Right atrium auricular region (tissue), 2 donors: ENCODE measurements around the gene PPP1R10. TPM values are rescaled to one million over a fixed set of nuclear protein-coding genes. Genes with fewer than 3 reads are reported as not detected.
A peak's percentile ranks its signal among the peaks of the same experiment; 100 is the strongest.

Source experiments
- DNase-seq: peaks from one replicate; pipeline ENCODE4 v3.0.0-alpha.2; 2019; ENCODE audit warnings: low spot score
- H3K27ac ChIP-seq, 2 donors: fragments of 200-600 bp; sonication (generic); 1 replicate in 1 of 2; 2 replicates in 1 of 2; pipeline ENCODE4 v1.5.1; 2016 to 2019
- H3K27me3 ChIP-seq, 2 donors: fragments of 200-600 bp; sonication (generic); one replicate each; pipeline versions ENCODE4 v1.5.1 to v1.6.0; 2017 to 2019
- H3K36me3 ChIP-seq: fragments of 200-600 bp; sonication (generic); one replicate; pipeline ENCODE4 v1.5.1; 2016
- H3K4me1 ChIP-seq, 2 donors: fragments of 200-600 bp; sonication (generic); one replicate each; pipeline versions ENCODE4 v1.5.1 to v1.6.0; 2017 to 2019
- H3K4me3 ChIP-seq, 2 donors: fragments of 200-600 bp; sonication (generic); 1 replicate in 1 of 2; 2 replicates in 1 of 2; pipeline ENCODE4 v1.5.1; 2017 to 2019; ENCODE audit warnings: mild to moderate bottlenecking in 1 of 2, moderate library complexity in 1 of 2
- H3K9me3 ChIP-seq, 2 donors: fragments of 200-600 bp; sonication (generic); one replicate each; pipeline ENCODE4 v1.5.1; 2019
- CTCF ChIP-seq, 2 donors: fragments of 200-600 bp; sonication (generic); IDR thresholded peaks; one replicate each; pipeline ENCODE4 v1.5.1; 2019; ENCODE audit warnings: antibody characterized with exemption in 2 of 2
- microRNA counts, 2 donors: library from miRNA; unstranded; fragments of <30 nt; microRNA quantifications; one replicate each; lab custom pipeline; 2016 to 2017
- microRNA-seq, 2 donors: library from miRNA; unstranded; fragments of <30 nt; microRNA quantifications; one replicate each; pipeline ENCODE4, GENCODE V29; 2016 to 2017; ENCODE audit warnings: borderline number of aligned reads in 2 of 2, borderline replicate concordance in 1 of 2
- total RNA-seq, 2 donors: library from RNA; depleted of rRNA; stranded (reverse); fragments of >200 nt; gene quantifications; one replicate each; pipeline ENCODE4 v1.1.0, GENCODE V29; 2016

Gene PPP1R10
- total RNA-seq, 2 donors from 2014 or later = 18.4 to 20.6 TPM

GRCh38 chr6:30555816-30556065 is 61.3 kb downstream of the PPP1R10 start:
- DNase-seq = no peak
- Histone ChIP-seq H3K27me3 (no peaks in the 10 kb centered on the region), H3K36me3 (peaks cover 36% of the 10 kb centered on the region), H3K9me3 (no peaks in the 10 kb centered on the region), H3K4me1 (peaks cover 0 to 22% of the 10 kb centered on the region in 2 donors), H3K4me3 (peak overlapping the region; percentile 75 to 88), H3K27ac (peak overlapping the region; percentile 99)
- no peak for TF ChIP-seq CTCF (IDR thresholded peaks at IDR 0.05)

- DNase-seq = peak; percentile 65
- Histone ChIP-seq H3K4me1 (peaks cover 0 to 22% of the 10 kb centered on the region in 2 donors), H3K36me3 (peaks cover 40% of the 10 kb centered on the region)
Measured at GRCh38 chr6:30554962-30555815, 61.9 kb downstream of the PPP1R10 start.

GRCh38 chr6:30554404-30554803 is 62.6 kb downstream of the PPP1R10 start:
- Histone ChIP-seq H3K4me3 (no peak overlapping the region), H3K9me3 (no peaks in the 10 kb centered on the region), H3K27me3 (no peaks in the 10 kb centered on the region), H3K27ac (no peak overlapping the region), H3K4me1 (peaks cover 0 to 22% of the 10 kb centered on the region in 2 donors), H3K36me3 (peaks cover 46% of the 10 kb centered on the region)
- no peak for TF ChIP-seq CTCF (IDR thresholded peaks at IDR 0.05)
- DNase-seq = no peak

More at GRCh38 chr6:30554962-30555815, 61.9 kb downstream of the PPP1R10 start:
- H3K27me3 ChIP-seq = no peaks in the 10 kb centered on the region
- no peaks in the 10 kb centered on the region for H3K9me3 ChIP-seq
- peak overlapping the region; percentile 75 to 88 for H3K4me3 ChIP-seq
- H3K27ac ChIP-seq = peak overlapping the region; percentile 99
- no peak for TF ChIP-seq CTCF (IDR thresholded peaks at IDR 0.05)

MicroRNAs within 50 kb of the gene (microRNA counts, 767-probe panel; counts per million panel counts)
- 0 counts per million in 2 donors for microRNA hsa-miR-877-5p (lab: Ali Mortazavi, UCI)

Small RNA genes lying within 50 kb of the gene (microRNA-seq; reads per million reads assigned to microRNA genes)
- gene MIR877 = 59.4 to 68.0 reads per million in 2 donors

Other genes starting within 250 kb of the PPP1R10 start
- 100 to 1,000 TPM; 216 to 400 TPM for gene HLA-E, start 127.7 kb downstream of the PPP1R10 start, total RNA-seq
- 10 to 100 TPM in 1 of 2 donors, 1 to 10 TPM in 1; 7.9 to 16.4 TPM for gene GNL1, start 60.8 kb downstream of the PPP1R10 start, total RNA-seq
- gene PRR3, start 59.9 kb downstream of the PPP1R10 start, total RNA-seq = 1 to 10 TPM; 2.3 to 3.7 TPM
- 10 to 100 TPM; 33.9 to 41.3 TPM for gene ABCF1, start 45.8 kb downstream of the PPP1R10 start, total RNA-seq
- 10 to 100 TPM; 65.6 to 87.7 TPM for gene MRPS18B, start 597 bp upstream of the PPP1R10 start, total RNA-seq
- 1 to 10 TPM; 1.6 to 1.8 TPM for gene ATAT1, start 9.6 kb upstream of the PPP1R10 start, total RNA-seq
- 10 to 100 TPM; 28.3 to 29.4 TPM for gene C6orf136, start 29.9 kb upstream of the PPP1R10 start, total RNA-seq
- gene DHX16, start 55.8 kb upstream of the PPP1R10 start, total RNA-seq = 10 to 100 TPM; 13.7 to 23.6 TPM
- gene PPP1R18, start 69.4 kb upstream of the PPP1R10 start, total RNA-seq = 10 to 100 TPM; 17.5 to 33.2 TPM
- gene NRM, start 73.7 kb upstream of the PPP1R10 start, total RNA-seq = 1 to 10 TPM; 2.2 to 4.2 TPM
- 10 to 100 TPM in 1 of 2 donors, 1 to 10 TPM in 1; 6.7 to 12.3 TPM for gene MDC1, start 100.0 kb upstream of the PPP1R10 start, total RNA-seq
- gene TUBB, start 103.1 kb upstream of the PPP1R10 start, total RNA-seq = 100 to 1,000 TPM; 121 to 236 TPM
- 100 to 1,000 TPM; 157 to 167 TPM for gene FLOT1, start 125.4 kb upstream of the PPP1R10 start, total RNA-seq
- 100 to 1,000 TPM in 1 of 2 donors, 10 to 100 TPM in 1; 43.6 to 144 TPM for gene IER3, start 127.3 kb upstream of the PPP1R10 start, total RNA-seq